Activated CD4-positive, alpha-beta T cell treated with anti-CD3 and anti-CD28 coated beads, Interleukin-2, amount 50 U/mL, for 48 hours (primary cell): ENCODE data around the gene PBOV1.
"Not testable (repeated sequence)": the region's sequence is repeated elsewhere in the genome, so short reads cannot be mapped to it uniquely, and the experiment has no call there.

Experiments used
- DNase-seq, 2 experiments: peaks; one replicate each; pipeline ENCODE4 v3.0.0-alpha.2; 2020

Gene PBOV1

GRCh38 chr6:138235693-138236092 is 17.4 kb upstream of the PBOV1 start:
- DNase-seq = no peak

DNA sequence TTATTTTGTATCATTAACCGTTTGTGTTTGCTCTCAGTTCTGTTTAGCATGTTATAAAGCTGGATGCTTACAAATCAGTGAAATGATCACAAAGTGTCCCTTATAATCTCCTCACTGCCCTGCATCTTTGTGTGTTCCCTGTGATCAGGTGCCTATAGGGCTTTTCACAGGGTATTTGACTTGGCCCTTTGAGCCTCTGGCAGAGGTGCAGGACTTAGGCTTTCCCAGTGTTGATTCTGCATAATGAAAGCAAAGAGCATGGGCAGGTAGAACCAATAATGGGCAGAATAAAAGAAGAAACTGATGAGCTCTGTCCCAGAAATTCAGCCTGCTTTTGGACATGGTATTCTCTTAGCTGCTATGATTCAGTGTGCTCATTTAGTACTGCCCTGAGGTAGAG is 16.9 kb upstream of the PBOV1 start:
- DNase-seq = no peak

GRCh38 chr6:138234363-138234762 is 16.1 kb upstream of the PBOV1 start:
- no peak for DNase-seq

GRCh38 chr6:138231381-138231886 is 13.1 kb upstream of the PBOV1 start:
- DNase-seq = no peak

DNA sequence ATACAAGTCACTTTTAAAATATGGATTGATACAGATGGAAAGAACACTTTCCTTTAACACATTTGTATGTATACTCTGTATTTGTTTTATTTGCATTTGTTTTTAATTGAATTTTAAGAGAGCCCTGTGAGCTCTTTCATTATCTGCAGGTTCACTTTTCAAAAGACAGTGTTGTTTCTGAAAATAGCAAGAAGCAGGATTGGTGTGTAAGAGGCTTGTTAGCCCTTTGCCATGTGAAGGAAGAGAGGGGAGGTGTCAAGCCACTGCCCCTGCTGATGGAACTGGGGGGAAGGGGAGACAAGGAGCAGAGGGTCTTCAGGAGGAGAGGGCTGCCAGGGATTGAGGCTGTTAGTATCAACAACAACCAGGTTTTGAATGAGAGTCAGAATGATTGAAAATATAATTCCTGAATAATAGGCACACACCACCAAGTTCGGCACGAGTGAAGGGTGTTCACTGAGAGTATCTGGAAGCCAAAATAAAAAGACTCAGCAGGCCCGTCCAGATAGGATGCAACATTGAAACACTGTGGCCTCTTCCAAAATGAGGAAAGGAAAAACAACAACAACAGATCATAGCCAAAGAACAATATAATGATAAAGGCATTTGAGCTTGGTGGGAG is 12.6 kb upstream of the PBOV1 start:
- no peak for DNase-seq

- DNase-seq = no peak
Observed at GRCh38 chr6:138230221-138230620, 11.9 kb upstream of the PBOV1 start.

DNA sequence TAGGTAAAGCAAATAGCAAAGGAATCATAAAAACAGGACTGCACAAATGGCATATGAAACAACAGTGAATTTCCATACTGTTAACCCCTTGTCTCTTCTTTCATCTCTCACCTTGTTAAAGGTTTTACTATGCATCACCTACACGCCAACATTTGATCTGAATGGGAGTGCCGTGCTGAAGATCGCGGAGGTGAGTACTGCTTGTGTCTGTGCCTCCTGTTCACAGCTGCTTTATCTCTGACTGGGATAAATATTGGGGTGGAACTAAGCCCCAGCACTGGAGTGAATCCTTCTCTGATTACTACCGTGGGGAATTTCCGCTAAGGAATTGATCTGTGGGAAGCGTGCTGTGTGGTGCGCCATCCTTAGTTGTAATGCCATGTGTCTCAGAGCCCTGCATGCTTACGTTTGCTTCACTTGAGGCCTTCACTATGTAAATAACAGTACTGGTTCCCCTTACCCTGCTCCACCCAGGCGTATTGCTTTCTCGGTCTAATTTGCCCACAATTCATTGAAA is 11.4 kb upstream of the PBOV1 start:
- no peak for DNase-seq

- DNase-seq = no peak
Observed at GRCh38 chr6:138229072-138229471, 10.8 kb upstream of the PBOV1 start.

- no peak for DNase-seq
Observed at GRCh38 chr6:138227316-138227781, 9.1 kb upstream of the PBOV1 start.

DNA sequence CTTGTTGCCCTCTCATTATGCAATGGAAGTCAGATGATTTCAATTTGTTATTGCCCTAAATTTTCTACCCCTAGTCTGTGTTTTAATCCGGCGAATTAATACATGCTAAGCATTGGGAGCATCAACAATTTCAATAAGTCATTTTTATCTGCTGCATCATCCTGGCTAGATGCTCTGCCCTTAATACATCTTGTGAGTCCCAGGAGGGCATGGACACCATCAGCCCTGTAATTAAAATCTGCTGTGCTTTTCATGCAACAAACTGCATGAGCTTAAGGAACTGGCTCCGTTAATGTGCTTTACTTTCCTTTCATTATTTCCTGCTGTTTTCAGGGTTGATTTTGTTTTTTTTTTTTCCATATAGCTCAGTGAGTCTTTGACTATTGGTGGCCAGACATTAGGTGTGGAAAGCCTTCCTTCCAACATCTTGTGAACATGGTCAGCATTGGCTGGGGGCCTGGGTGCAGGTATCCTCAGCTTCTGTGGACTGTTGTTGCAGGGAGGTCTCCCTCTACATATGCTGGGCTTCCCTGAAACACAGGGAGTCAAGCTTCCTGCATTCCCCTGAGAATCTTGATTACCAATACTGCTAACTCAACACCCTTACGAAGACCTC is 8.5 kb upstream of the PBOV1 start:
- no peak for DNase-seq

DNA sequence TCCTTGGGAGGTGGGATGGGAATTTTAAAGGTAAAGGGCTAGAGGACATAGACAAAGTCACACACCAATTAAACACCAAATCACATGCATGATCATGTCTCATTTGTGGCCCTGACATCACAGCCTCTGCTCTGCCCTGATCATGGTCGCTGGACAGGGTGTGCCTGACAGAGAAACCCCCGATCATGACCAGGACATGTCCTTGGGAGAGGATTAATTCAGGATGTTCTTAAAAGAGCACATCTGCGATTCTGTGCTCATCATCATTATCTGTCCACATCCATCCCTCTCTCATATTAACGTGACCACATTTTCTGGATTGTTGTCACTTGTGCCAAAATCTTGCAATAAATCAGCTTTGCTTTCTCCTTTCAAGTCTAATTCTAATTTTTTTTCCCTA is 7.7 kb upstream of the PBOV1 start:
- DNase-seq = no peak

DNA sequence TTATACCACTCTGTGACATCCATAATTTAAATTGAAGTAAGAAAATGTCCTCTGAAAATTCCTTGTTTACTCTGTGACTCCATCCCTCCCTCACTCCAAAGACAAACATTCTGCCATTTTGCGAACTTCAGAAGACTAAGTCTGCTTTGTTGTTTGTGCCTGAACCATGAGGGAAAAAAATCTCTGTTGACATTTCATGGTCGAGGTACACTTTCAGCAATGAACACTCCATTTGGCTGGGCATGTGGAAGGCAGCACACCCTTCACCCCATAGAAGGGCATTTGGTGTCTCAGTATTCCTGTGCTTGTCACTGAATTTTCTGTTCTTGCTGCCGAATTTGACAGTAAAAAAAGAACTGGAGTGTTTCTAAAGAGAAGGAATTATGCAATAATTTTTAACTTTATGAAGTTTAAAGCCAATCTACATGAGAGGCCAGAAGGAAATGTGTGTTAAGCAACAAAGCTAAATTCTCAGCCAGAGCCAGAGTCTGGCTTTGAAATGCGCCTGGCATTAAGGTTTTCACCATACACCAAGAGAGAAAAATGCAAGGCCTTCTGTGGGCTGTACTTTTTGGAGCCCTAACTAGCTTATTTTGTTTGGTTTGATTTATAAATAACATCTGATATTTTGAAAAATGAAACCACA is 4.7 kb upstream of the PBOV1 start:
- no peak for DNase-seq

- DNase-seq = no peak
Observed at GRCh38 chr6:138219901-138220300, 1.6 kb upstream of the PBOV1 start.

DNA sequence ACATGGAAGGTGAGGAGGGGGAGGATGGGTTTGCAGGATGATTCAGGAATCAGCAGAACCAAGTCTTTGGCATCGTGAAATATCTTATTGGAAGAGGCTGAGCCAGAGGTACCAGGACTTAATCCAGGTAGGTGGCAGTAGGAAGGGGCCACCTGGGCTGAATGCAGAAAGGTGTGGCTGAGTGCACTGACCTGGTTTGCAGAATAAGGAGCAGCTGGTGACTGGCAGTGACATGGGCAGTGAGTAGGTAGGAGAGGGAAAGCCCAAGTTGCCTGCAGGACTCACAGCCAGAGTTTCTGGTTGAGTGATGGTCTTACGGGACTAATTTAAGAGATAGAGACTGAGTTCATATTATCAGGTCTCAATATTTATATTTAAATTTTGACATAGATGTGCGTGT is 1.1 kb upstream of the PBOV1 start:
- no peak for DNase-seq

DNA sequence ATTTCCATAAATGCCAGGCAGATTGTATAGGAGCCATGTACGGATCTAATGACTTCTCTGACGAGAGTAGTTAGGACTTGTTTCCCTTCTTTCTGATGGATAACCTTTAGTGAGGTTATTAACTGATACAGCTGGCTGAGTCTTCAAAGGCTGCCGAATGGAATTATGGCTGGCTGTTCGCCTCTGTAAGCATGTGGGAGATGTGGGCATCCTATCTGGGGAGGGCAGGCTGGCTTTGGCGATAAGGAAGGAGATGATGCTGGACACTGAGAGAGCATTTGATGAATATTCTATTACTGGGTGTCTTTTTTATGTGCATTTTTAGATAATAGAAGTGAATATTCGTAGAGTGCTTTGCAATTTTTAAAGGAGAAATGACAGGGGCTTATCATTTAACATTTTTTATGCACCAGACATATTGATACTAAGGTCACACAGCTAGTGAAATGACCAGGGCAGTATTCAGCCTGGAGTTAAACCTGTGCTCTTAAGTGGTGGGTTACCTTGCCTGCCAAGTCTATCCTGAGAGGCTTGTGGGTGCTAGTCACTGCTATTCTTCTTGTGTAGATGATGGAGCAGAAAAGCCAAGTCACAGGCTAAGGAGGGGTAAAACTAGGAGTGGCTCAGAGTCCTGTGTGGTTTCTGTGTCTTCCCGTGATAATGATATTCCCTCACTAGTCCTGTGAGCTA is 3.1 kb downstream of the PBOV1 start:
- no peak for DNase-seq

DNA sequence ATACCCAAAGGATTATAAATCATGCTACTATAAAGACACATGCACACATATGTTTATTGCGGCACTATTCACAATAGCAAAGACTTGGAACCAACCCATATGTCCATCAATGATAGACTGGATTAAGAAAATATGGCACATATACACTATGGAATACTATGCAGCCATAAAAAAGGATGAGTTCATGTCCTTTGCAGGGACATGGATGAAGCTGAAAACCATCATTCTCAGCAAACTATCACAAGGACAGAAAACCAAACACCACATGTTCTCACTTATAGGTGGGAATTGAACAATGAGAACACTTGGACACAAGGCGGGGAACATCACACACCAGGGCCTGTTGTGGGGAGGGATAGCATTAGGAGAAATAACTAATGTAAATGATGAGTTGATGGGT is 5.8 kb downstream of the PBOV1 start:
- not testable (repeated sequence) for DNase-seq

- DNase-seq = no peak
Observed at GRCh38 chr6:138211601-138212000, 6.7 kb downstream of the PBOV1 start.

DNA sequence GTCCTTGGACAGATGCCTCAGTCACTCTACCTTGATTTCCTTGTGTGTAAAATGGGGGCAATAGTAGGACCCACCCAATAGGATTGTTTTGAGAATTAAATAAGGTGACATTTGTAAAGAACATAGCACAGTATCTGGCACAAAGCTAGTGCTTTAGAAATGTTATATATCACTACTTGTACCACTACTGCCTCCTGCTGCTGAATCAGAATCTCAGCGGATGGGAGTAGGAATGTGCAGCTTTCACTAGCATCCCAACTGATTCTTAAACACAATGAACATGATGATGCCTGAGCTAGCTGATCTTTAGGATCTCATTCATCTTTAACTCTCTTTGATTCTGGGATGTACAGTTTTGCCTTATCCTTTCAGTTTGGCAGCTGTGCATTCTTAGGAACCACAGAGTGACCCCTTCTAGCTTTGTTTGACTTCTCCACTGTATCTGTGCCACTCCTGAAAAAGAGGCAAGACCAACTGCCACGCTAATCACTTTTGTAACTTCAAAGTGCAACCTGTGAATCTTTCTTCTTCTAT is 7.2 kb downstream of the PBOV1 start:
- no peak for DNase-seq

GRCh38 chr6:138206862-138207261 is 11.4 kb downstream of the PBOV1 start:
- DNase-seq = no peak

DNA sequence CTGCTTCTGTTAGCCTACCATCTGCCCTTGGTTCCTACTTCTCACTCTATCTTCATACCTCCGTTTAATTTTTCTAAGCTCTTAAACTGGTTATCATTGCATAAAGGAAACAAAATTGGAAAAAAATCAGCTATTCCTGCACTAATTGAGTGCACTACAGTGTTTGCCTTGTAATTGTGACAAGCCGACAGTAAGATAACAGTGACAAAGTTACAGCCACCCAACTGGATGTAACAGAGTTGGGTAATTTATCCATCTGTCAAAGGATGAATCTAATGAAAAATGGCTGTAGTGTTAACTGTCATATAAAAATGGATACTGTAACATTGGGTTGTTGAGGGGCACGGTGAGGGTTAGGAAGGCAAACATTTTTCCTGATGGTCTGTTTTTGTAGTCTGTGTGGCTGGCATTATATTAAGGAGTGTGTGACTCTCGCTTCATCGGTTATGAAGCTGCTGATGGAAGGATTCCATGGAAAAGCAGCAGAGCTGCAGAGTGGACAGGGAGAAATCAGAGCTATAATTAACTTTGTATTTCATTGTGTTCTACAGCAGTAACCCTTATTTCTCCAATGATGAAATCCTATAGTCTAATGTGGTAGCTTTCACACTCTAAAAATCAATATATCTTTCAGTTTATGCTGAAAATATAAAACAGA is 12.7 kb downstream of the PBOV1 start:
- no peak for DNase-seq

- no peak for DNase-seq
Observed at GRCh38 chr6:138204792-138205384, 13.4 kb downstream of the PBOV1 start.

DNA sequence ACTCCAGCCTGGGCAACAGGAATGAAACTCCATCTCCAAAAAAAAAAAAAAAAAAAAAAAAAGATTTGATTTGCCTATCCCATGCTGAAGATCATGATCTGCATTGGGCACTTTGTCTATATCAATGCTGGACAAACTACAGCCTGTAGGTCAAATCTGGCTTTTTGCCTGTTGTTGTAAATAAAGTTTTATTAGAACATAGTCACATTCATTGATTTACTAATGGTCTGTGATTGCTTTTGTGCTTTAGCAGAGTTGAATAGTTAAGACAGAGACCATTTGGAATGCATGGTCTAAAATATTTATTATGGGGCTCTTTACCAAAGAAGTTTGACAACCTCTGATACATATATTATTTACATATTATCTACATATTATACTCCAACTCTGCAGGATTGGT is 14.0 kb downstream of the PBOV1 start:
- no peak for DNase-seq
